Lower leg skin (tissue), 3 donors: Measurements from ENCODE around the gene BMF.

ENCODE experiments used
- CTCF ChIP-seq, 3 donors: fragments of 450-650 bp; IDR thresholded peaks; one replicate each; pipeline ENCODE4 v1.5.1; 2016; ENCODE audit warnings: antibody characterized with exemption in 3 of 3, mild to moderate bottlenecking in 3 of 3, moderate library complexity in 2 of 3
- POLR2A ChIP-seq, 2 donors: fragments of 450-650 bp; IDR thresholded peaks; one replicate each; pipeline ENCODE4 v1.6.1; 2016 to 2017; ENCODE audit warnings: antibody characterized with exemption in 2 of 2, mild to moderate bottlenecking in 1 of 2, moderate library complexity in 1 of 2

DNA sequence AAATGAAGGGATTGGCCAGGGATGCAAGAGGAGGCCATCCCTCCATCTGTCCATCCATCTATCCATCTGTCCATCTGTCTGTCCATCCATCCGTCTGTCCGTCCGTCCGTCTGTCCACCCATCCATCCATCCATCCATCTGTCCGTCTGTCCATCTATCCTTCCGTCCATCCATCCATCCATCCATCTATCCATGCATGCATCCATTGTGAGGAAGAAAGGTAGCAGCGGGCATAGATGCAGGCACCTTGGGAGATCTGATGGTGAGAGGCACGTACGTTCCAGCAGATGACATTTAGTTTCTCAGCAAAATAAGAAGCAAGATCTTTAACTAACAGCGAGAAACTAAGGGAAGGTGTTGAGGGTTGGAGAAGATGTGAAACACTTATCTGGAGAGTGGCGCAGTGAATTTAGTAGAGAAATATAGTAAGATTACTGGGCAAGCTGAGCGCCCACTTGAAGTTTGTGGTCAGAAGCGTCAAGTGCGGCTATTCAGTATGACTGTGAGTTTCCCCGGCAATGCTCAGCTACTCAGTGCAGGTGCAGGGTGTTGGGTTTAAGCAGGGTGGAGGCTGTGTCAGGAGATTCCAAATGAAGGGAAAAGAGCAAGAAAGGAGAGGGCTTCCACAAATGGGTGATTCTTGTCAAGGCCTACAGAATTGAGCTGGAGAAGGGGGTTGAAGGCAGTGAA, 47.3 kb downstream of the BMF start:
- TF ChIP-seq CTCF (IDR thresholded peaks at IDR 0.05), result no peak
- TF ChIP-seq POLR2A (IDR thresholded peaks at IDR 0.05), result no peak
